HG03280 (cell line): ENCODE measurements around the gene SDC3.
"Not testable (repeated sequence)": the region's sequence is repeated elsewhere in the genome, so short reads cannot be mapped to it uniquely, and the experiment has no call there.

Source experiments
- ATAC-seq: cut with Tn5 transposase; IDR thresholded peaks from one replicate; pipeline ENCODE4 v1.9.1; 2021; ENCODE audit warnings: mild to moderate bottlenecking, moderate library complexity; ENCODE audit not compliant: unreplicated experiment

The SDC3 gene

GRCh38 chr1:30877205-30877912, 31.2 kb downstream of the SDC3 start:
- no peak for ATAC-seq

GRCh38 chr1:30876451-30877204, 31.9 kb downstream of the SDC3 start:
- no peak for ATAC-seq

- no peak for ATAC-seq
Measured at GRCh38 chr1:30875916-30876315, 32.6 kb downstream of the SDC3 start.

DNA sequence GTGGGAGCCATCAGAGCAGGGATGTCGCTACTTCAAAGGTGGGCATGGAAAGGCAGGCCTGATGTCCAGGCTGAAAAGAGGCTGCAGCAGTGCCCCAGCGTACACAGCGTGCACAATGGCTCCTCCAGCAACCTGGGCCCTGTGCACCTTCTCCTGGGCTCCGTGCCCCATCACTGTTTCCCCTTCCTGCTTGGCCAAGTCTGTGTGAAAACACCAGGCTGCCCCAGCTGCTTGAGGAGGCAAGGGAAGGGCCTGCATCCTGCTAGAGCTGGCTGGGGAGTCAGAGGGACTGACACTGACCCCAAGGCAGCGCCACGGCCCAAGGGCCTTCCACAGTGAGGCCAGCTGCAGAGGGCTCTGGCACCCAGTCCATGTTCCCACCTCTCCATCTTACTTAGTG, 33.4 kb downstream of the SDC3 start:
- no peak for ATAC-seq

- no peak for ATAC-seq
Measured at GRCh38 chr1:30874176-30874575, 34.4 kb downstream of the SDC3 start.

DNA sequence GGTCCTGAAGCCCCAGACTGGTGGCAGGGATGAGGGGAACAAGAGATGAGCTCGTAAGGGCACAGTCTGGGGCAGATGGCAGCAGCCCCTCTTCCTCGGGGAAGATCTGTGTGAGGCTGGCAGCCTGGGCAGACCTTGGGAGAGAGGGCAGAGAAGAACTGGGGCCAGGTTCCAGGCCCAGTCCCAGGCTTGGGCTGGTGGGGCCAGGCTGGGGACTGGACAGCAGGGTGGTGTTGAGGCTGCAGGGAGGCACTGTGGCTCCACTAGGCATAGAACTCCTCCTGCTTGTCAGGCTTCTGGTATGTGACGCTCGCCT, 35.7 kb downstream of the SDC3 start:
- ATAC-seq = no peak

GRCh38 chr1:30872033-30872947, 36.3 kb downstream of the SDC3 start:
- no peak for ATAC-seq

- ATAC-seq = no peak
Measured at GRCh38 chr1:30871276-30871871, 37.2 kb downstream of the SDC3 start.

DNA sequence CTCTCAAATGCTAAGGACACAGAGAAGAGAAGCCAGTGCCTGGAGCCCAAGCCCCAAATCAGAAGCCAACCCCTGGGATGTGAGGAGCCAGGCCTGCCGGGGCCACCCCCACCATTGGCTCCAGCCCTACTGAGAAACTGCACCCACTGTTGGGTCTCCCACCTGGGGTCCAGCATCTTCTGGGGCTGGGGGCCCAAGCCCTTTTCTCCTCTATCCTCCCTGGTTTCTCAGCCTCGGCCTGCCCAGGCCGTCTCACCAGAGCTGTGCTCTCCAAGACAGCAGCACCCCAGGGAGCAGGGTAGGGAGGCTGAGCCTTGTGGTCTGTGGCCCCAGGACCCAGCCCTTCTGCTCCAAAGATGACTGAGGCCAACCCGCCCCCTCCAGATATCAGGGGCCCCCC, 37.9 kb downstream of the SDC3 start:
- ATAC-seq = no peak

GRCh38 chr1:30870035-30870434, 38.5 kb downstream of the SDC3 start:
- no peak for ATAC-seq

GRCh38 chr1:30868833-30869435, 39.6 kb downstream of the SDC3 start:
- ATAC-seq = no peak

DNA sequence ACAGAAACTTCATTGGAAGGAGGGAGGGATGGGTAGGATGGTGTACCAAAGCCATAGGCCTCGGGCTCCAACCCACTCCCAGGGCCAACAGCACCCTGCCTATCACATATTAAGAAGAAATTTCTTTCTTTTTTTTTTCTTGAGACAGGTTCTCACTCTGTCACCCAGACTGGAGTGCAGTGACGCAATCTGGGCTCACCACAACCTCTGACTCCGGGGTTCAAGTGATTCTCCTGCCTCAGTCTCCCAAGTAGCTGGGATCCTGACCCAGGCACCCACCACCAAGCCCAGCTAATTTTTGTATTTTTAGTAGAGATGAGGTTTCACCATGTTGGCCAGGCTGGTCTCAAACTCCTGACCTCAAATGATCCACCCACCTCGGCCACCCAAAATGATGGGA, 40.5 kb downstream of the SDC3 start:
- not testable (repeated sequence) for ATAC-seq

- no peak for ATAC-seq
Measured at GRCh38 chr1:30867537-30867936, 41.0 kb downstream of the SDC3 start.

DNA sequence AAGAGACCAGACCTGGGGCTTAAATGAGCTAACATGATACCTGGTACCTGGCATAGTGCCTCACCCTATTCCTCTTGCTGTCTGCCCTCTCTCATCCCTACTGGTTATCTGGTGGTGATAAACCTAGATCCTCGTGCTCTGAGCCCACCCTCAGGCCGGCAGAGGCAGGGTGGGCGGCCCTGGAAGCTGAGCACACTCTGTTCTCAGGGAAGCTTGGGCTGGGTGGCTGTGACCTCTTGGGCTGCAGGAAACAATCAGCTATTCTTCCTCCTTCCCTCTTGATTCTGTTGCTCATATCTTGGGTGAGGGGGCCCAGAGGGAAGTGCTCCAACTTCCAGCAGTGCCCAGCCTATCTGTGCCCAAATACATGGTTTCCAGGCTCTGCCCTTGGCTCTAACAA, 42.0 kb downstream of the SDC3 start:
- no peak for ATAC-seq

GRCh38 chr1:30864681-30865080, 43.9 kb downstream of the SDC3 start:
- ATAC-seq = no peak

GRCh38 chr1:30863858-30864604, 44.5 kb downstream of the SDC3 start:
- no peak for ATAC-seq

DNA sequence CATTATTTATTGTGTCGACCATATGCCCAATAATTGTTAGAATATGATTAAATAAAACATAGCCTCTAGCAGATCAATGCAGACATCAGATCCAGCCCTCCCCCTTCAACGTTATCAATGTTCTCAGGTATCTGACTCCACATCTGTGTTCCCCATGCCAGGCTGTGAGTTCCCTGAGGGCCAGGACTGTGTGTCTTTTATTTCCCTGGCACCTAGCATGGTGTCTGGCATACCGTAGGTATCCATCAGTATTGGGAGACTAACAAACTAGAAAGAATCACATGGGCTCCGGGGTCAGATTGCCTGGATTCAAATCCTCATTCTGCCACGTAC, 48.3 kb downstream of the SDC3 start:
- ATAC-seq = no peak

- ATAC-seq = no peak
Measured at GRCh38 chr1:30857964-30858363, 50.6 kb downstream of the SDC3 start.

- ATAC-seq = no peak
Measured at GRCh38 chr1:30857062-30857461, 51.5 kb downstream of the SDC3 start.

- no peak for ATAC-seq
Measured at GRCh38 chr1:30856260-30856790, 52.2 kb downstream of the SDC3 start.
